GM19099 (cell line): ENCODE measurements around the gene IMP4.

Source experiments
- POLR2A ChIP-seq: IDR thresholded peaks from 3 replicates; pipeline ENCODE4 v1.6.1; 2011; ENCODE audit warnings: low read depth; ENCODE audit not compliant: insufficient read length; ENCODE audit errors: extremely low read depth

Gene IMP4

GRCh38 chr2:130347220-130347925 is 4.7 kb downstream of the IMP4 start:
- no peak for TF ChIP-seq POLR2A

DNA sequence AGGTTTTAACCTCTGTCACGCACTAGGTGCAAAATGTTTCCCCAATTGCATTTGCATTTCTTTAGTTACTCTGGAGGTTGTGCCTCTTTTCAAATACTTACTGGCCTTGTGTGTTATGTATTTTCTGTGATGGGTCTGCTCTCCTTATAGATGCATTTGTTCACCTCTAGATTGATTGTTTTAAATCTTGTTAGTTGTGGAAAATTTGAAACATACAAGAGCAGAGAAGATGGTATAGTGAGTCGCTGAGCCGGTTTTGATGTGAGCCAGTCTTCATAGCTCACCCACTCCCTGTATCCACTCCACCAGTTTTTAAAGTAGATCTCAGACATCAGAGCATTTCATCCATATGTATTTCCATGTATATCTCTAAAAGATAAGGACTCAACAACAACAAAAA is 6.5 kb downstream of the IMP4 start:
- TF ChIP-seq POLR2A: no peak

- no peak for TF ChIP-seq POLR2A
These were observed 9.0 kb downstream of the IMP4 start for GRCh38 chr2:130351711-130352110.

DNA sequence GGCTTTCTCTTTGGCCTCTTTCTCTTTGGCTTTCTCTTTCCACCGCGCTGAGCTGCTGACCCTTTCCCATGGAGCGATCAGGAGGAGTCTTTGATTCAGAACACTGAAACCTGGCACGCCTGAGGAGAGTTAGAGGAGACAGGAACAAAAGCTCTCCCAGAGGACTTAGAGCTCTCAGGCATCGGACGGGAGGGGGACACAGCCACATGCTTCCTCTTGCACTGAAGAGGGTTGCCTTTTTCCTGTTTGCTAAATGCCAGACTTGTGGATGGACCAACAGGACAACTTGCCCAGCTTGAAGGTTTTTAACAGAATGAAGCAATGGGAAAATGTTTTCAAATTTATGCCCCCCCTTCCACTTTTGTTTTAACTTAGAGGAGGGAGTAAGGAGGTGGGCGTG is 9.5 kb downstream of the IMP4 start:
- no peak for TF ChIP-seq POLR2A

- no peak for TF ChIP-seq POLR2A
These were observed 10.8 kb downstream of the IMP4 start for GRCh38 chr2:130353291-130354138.

DNA sequence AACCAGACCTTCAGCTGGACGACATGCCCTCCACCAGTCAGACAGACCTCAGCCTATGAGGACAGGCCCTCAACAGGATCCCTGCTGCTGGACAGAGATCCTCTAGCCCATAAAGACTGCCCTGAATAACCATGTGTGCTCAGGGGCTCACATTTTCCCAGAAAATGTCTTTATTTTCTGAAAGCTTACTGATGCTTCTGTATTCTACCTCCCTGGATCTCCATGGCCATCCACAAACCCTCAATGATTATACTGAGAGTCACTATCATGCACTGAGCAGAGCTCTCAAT is 11.4 kb downstream of the IMP4 start:
- TF ChIP-seq POLR2A: no peak

DNA sequence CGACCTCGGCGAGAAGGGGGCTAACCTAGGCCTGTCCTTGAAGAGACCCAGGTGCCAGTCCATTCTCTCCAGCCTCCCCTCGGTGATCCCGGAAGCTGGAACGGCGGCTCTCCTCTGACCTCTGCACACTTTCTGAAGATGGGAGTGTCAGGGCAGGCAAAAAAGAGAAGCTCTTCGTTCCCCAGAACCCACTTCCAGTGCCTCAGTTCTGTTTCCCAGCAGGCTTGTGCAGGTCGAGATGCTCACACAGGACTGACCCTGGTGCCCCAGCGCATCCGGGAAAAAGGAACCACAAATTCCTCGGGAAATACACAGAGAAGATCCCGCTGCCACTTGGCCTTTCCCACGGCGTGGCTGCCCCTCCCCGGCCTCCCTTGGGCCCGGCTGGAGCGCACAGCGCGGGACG is 12.5 kb downstream of the IMP4 start:
- TF ChIP-seq POLR2A: no peak

GRCh38 chr2:130355578-130356431 is 13.1 kb downstream of the IMP4 start, which contains the start of gene PTPN18:
TSS of gene PTPN18 (plus strand) at chr2:130356056. CDS start at chr2:130356108, 52 bp downstream.
- TF ChIP-seq POLR2A: peak; percentile 58

- TF ChIP-seq POLR2A: no peak
These were observed 15.2 kb downstream of the IMP4 start for GRCh38 chr2:130357864-130358263.

- no peak for TF ChIP-seq POLR2A
These were observed 16.0 kb downstream of the IMP4 start for GRCh38 chr2:130358420-130359350.

DNA sequence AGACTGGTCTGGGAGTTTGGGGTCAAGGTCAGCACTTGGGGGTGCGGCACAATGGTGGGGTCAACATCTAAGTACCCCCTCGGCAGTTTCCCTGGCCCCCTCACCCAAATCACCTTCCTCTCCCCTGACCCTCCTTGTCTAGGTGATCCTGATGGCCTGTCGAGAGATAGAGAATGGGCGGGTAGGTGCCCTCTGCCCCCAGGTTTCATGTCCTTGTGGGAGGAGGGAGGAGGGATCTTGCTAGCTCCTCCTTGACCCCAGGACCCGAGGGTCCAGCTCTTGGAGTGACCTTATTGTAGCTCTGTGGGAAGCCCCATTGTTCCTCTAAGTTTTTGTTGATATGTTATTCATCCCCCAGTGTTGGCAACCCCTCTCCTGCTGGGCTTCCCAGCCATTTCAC is 16.8 kb downstream of the IMP4 start:
- TF ChIP-seq POLR2A: no peak

DNA sequence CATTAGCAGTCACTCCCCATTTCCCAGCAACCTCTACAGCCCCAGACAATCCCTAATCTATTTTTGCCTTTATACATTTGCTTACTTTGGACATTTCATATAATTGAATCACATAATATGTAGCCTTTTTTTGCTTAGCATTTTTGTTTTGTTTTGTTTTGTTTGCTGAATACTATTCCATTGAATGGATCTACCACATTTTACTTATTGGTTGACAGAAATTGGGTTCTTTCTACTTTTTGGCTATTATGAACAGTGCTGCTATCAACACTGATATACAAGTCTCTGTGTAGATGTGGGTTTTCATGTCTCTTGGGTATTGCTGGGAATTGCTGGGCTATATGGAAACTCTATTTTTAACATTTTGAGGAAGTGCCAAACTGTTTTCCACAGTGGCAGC is 20.8 kb downstream of the IMP4 start:
- TF ChIP-seq POLR2A: no peak

GRCh38 chr2:130365075-130365474 is 22.4 kb downstream of the IMP4 start:
- TF ChIP-seq POLR2A: no peak

DNA sequence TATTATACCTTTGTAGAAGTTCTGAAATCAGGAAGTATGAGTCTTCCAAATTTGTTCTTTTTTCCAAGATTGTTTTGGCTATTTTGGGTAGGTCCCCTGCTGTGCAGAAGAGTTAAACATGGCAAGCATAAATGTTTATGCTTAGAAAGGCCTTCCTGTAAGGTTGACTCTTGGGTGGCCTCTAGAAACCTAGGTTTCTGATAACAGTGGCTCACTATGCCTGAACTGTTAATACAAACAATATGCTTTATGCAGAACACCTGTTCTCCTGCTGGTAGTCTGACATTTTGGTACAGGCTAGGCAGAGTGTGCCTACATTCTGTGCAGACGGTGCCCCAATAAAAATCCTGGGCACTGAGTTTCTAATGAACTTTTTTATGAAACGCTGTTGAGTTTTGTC is 23.3 kb downstream of the IMP4 start:
- no peak for TF ChIP-seq POLR2A
